HepG2 (cell line): ENCODE data around the gene IQCC. TPM values are rescaled to one million over a fixed set of nuclear protein-coding genes. Genes with fewer than 3 reads are reported as not detected.

Experiments
- AKAP8 ChIP-seq: sonication (generic); formaldehyde crosslinking; IDR thresholded peaks from 2 replicates; pipeline ENCODE4 v1.5.1; 2020; ENCODE audit warnings: mild to moderate bottlenecking, missing genetic modification reagents
- CENPT ChIP-seq: sonication (generic); formaldehyde crosslinking; IDR thresholded peaks from 2 replicates; pipeline ENCODE4 v1.8.0; 2022; ENCODE audit warnings: low read depth, mild to moderate bottlenecking, moderate library complexity, missing genetic modification reagents
- CHD4 ChIP-seq: fragments of 200-600 bp; sonication (generic); IDR thresholded peaks from 2 replicates; pipeline ENCODE4 v1.7.0; 2017; ENCODE audit warnings: mild to moderate bottlenecking, low read length, borderline replicate concordance
- E2F1 ChIP-seq: sonication (generic); formaldehyde crosslinking; IDR thresholded peaks from 2 replicates; pipeline ENCODE4 v1.5.0; 2020; ENCODE audit warnings: missing genetic modification reagents
- FOXC1 ChIP-seq: sonication (generic); formaldehyde crosslinking; IDR thresholded peaks from 2 replicates; pipeline ENCODE4 v1.8.0; 2022; ENCODE audit warnings: mild to moderate bottlenecking, missing genetic modification reagents, borderline replicate concordance
- GLI4 ChIP-seq: sonication (generic); formaldehyde crosslinking; IDR thresholded peaks from 2 replicates; pipeline ENCODE4 v1.5.1; 2020; ENCODE audit warnings: missing genetic modification reagents, mild to moderate bottlenecking, moderate library complexity, borderline replicate concordance
- HES4 ChIP-seq: sonication (generic); formaldehyde crosslinking; IDR thresholded peaks from 2 replicates; pipeline ENCODE4 v1.9.0; 2021; ENCODE audit warnings: mild to moderate bottlenecking, missing genetic modification reagents, borderline replicate concordance
- IKZF1 ChIP-seq: fragments of 450-650 bp; IDR thresholded peaks from 2 replicates; pipeline ENCODE4 v1.7.1; 2016
- JUN ChIP-seq: sonication (generic); formaldehyde crosslinking; IDR thresholded peaks from 2 replicates; pipeline ENCODE4 v1.4.0; 2020; ENCODE audit warnings: mild to moderate bottlenecking, missing genetic modification reagents
- KAT8 ChIP-seq: IDR thresholded peaks from 2 replicates; pipeline ENCODE4 v1.6.1; 2016; ENCODE audit warnings: missing genetic modification reagents, missing compliant biosample characterization
- MAFF ChIP-seq: IDR thresholded peaks from 2 replicates; pipeline ENCODE4 v1.6.1; 2011; ENCODE audit warnings: low read depth, low read length, improper control_type of control experiment
- MIER2 ChIP-seq: IDR thresholded peaks from 2 replicates; pipeline ENCODE4 v1.6.1; 2016; ENCODE audit warnings: missing biosample characterization, missing genetic modification reagents
- NFYC ChIP-seq: IDR thresholded peaks from 2 replicates; pipeline ENCODE4 v1.6.1; 2016; ENCODE audit warnings: missing genetic modification reagents, missing compliant biosample characterization
- RBFOX2 ChIP-seq: fragments of 200-400 bp; formaldehyde crosslinking; IDR thresholded peaks from 2 replicates; pipeline ENCODE4 v1.6.1; 2017; ENCODE audit warnings: low read depth, mild to moderate bottlenecking, low read length
- RBM22 ChIP-seq: fragments of 200-400 bp; formaldehyde crosslinking; optimal IDR thresholded peaks from 2 replicates; pipeline ENCODE3; 2017; ENCODE audit warnings: mild to moderate bottlenecking, low read length, moderate library complexity
- RCOR2 ChIP-seq: IDR thresholded peaks from 2 replicates; pipeline ENCODE4 v1.6.1; 2016; ENCODE audit warnings: missing biosample characterization, missing genetic modification reagents
- SP140L ChIP-seq: sonication (generic); formaldehyde crosslinking; IDR thresholded peaks from 2 replicates; pipeline ENCODE4 v1.4.0; 2020; ENCODE audit warnings: missing genetic modification reagents, borderline replicate concordance
- SP4 ChIP-seq: sonication (generic); formaldehyde crosslinking; IDR thresholded peaks from 2 replicates; pipeline ENCODE4 v1.8.1; 2023; ENCODE audit warnings: mild to moderate bottlenecking, missing genetic modification reagents
- ZBTB20 ChIP-seq: sonication (generic); formaldehyde crosslinking; IDR thresholded peaks from 2 replicates; pipeline ENCODE4 v1.8.1; 2023; ENCODE audit warnings: missing genetic modification reagents, low read depth, mild to moderate bottlenecking, borderline replicate concordance
- ZNF20 ChIP-seq: sonication (generic); formaldehyde crosslinking; IDR thresholded peaks from 2 replicates; pipeline ENCODE4 v1.4.0; 2020; ENCODE audit warnings: mild to moderate bottlenecking, moderate library complexity, missing genetic modification reagents
- ZNF232 ChIP-seq: sonication (generic); formaldehyde crosslinking; IDR thresholded peaks from 2 replicates; pipeline ENCODE4 v1.4.0; 2020; ENCODE audit warnings: missing genetic modification reagents, borderline replicate concordance
- ZNF253 ChIP-seq: sonication (generic); formaldehyde crosslinking; IDR thresholded peaks from 2 replicates; pipeline ENCODE4 v1.8.0; 2022; ENCODE audit warnings: mild to moderate bottlenecking, missing genetic modification reagents, borderline replicate concordance
- ZNF264 ChIP-seq: sonication (generic); formaldehyde crosslinking; IDR thresholded peaks from 2 replicates; pipeline ENCODE4 v1.4.0; 2020; ENCODE audit warnings: missing genetic modification reagents
- ZNF296 ChIP-seq: sonication (generic); formaldehyde crosslinking; conservative IDR thresholded peaks from 2 replicates; pipeline ENCODE4 v1.5.0; 2020; ENCODE audit warnings: mild to moderate bottlenecking, missing genetic modification reagents
- ZNF720 ChIP-seq: sonication (generic); formaldehyde crosslinking; IDR thresholded peaks from 2 replicates; pipeline ENCODE4 v1.4.0; 2020; ENCODE audit warnings: missing genetic modification reagents
- ZNF746 ChIP-seq: sonication (generic); formaldehyde crosslinking; IDR thresholded peaks from 2 replicates; pipeline ENCODE4 v1.8.0; 2022; ENCODE audit warnings: mild to moderate bottlenecking, missing genetic modification reagents
- ZNF75D ChIP-seq: sonication (generic); formaldehyde crosslinking; IDR thresholded peaks from 2 replicates; pipeline ENCODE4 v1.8.1; 2023; ENCODE audit warnings: missing genetic modification reagents, mild to moderate bottlenecking, borderline replicate concordance
- ZNF773 ChIP-seq: sonication (generic); formaldehyde crosslinking; IDR thresholded peaks from 2 replicates; pipeline ENCODE4 v1.4.0; 2020; ENCODE audit warnings: missing genetic modification reagents, borderline replicate concordance
- polyA plus RNA-seq, 8 experiments: library from polyadenylated mRNA; depleted of rRNA in 3 of 8; stranded (reverse) in 7 of 8; unstranded in 1 of 8; fragments of >200 nt; fragmentation: Illumina TruSeq in 4 of 8; extraction: Trizol in 4 of 8; gene quantifications; 2 replicates each; pipeline versions ENCODE4 v1.2.1 to v1.2.3, GENCODE V29; 2011 to 2016; ENCODE audit warnings: low read depth in 4 of 8, missing spikeins in 1 of 8, mixed read lengths in 1 of 8; ENCODE audit not compliant: insufficient read depth in 1 of 8
- total RNA-seq, 5 experiments: library from RNA; depleted of rRNA; stranded (reverse); fragments of >200 nt; fragmentation: Illumina TruSeq; extraction: Trizol; gene quantifications; 2 replicates each; pipeline ENCODE4 v1.2.3, GENCODE V29; 2016; ENCODE audit warnings: low read depth in 1 of 5
- TF ChIP-seq, protein P1 (sequence below): sonication (generic); formaldehyde crosslinking; conservative IDR thresholded peaks from 2 replicates; pipeline ENCODE4 v1.5.0; 2020; ENCODE audit warnings: missing genetic modification reagents

IQCC gene
- total and polyA plus RNA-seq, 2 of the 13 experiments (the other 11 are each of a cell fraction or from before 2014, with no cell fraction given), result 1.7 to 3.0 TPM

GRCh38 chr1:32205401-32206370, at the start of gene IQCC (continued):
- TF ChIP-seq AKAP8, result peak; percentile 86
- peak; percentile 80 for TF ChIP-seq RBM22
- TF ChIP-seq ZBTB20 (CRISPR knock-in tag), result no peak
- TF ChIP-seq ZNF773 (CRISPR knock-in tag), result no peak
- TF ChIP-seq ZNF20 (CRISPR knock-in tag), result no peak
- peak; percentile 83 for TF ChIP-seq KAT8 (CRISPR knock-in tag)
- TF ChIP-seq ZNF253 (CRISPR knock-in tag), result 0 out of 2 replicates have a peak, but pooled peaks have one; percentile 19
- TF ChIP-seq SP4 (CRISPR knock-in tag), result 0 out of 2 replicates have a peak, but pooled peaks have one; percentile 17
- no peak for TF ChIP-seq NFYC (CRISPR knock-in tag)
- TF ChIP-seq JUN (CRISPR knock-in tag), result no peak
- no peak for TF ChIP-seq ZNF720 (CRISPR knock-in tag)
- TF ChIP-seq CHD4, result no peak
- peak; percentile 78; the same call in 1 of the 2 replicates for TF ChIP-seq E2F1 (CRISPR knock-in tag)
- TF ChIP-seq RCOR2 (CRISPR knock-in tag), result no peak
- TF ChIP-seq, protein P1, sequence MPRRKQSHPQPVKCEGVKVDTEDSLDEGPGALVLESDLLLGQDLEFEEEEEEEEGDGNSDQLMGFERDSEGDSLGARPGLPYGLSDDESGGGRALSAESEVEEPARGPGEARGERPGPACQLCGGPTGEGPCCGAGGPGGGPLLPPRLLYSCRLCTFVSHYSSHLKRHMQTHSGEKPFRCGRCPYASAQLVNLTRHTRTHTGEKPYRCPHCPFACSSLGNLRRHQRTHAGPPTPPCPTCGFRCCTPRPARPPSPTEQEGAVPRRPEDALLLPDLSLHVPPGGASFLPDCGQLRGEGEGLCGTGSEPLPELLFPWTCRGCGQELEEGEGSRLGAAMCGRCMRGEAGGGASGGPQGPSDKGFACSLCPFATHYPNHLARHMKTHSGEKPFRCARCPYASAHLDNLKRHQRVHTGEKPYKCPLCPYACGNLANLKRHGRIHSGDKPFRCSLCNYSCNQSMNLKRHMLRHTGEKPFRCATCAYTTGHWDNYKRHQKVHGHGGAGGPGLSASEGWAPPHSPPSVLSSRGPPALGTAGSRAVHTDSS, result no peak
- peak; percentile 70; the same call in 1 of the 2 replicates for TF ChIP-seq FOXC1
- no peak for TF ChIP-seq MIER2 (CRISPR knock-in tag)
- TF ChIP-seq ZNF296 (CRISPR knock-in tag), result no peak
- TF ChIP-seq GLI4, result no peak
- no peak for TF ChIP-seq IKZF1
- no peak; the same call in 1 of the 2 replicates for TF ChIP-seq CENPT (CRISPR knock-in tag)
- no peak for TF ChIP-seq ZNF232 (CRISPR knock-in tag)
- TF ChIP-seq HES4, result no peak
- TF ChIP-seq RBFOX2, result peak; percentile 75
- no peak for TF ChIP-seq MAFF
- TF ChIP-seq ZNF75D (CRISPR knock-in tag), result no peak
- TF ChIP-seq ZNF746, result no peak
- no peak for TF ChIP-seq ZNF264
- TF ChIP-seq SP140L, result no peak
